Measurements from ENCODE around the gene NDFIP2.

The NDFIP2 gene

DNA sequence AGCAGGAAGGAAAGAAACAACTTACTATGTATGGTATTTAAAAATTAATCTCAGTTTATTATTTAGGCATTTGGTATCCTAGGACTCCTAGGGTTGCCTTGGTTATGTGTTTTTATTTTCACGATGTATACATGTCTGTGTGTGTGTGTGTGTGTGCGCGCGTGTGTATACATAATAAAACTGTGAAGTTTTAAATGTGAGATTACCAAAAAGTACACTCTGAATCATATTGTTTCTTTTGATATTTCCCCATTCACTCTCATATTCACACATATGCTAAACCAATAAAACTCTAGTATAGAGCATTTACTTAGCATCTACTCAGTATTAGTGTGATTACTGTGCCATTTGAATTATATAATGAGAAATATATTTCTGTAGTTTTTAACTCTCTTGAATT is 30.8 kb upstream of the NDFIP2 start:
- Mint-ChIP-seq H3K9me3 (no peaks in the 10 kb centered on the region), H3K36me3 (ENCODE audit: insufficient read depth) (peaks cover 2% of the 10 kb centered on the region), H3K4me1 (peaks cover 47% of the 10 kb centered on the region), H3K27ac (ENCODE audit: low read depth) (no peak overlapping the region), H3K4me3 (no peak overlapping the region), H3K27me3 (no peaks in the 10 kb centered on the region)
- ATAC-seq (replicated peaks; ENCODE audit: extremely low read depth, poor library complexity, severe bottlenecking) (no peak), DNase-seq (ENCODE audit: low spot score in 2 of 2) (no peak)

- peak overlapping the region; percentile 84 for H3K27ac Mint-ChIP-seq (ENCODE audit: low read depth)
- H3K4me1 Mint-ChIP-seq = peaks cover 40% of the 10 kb centered on the region
- peak; percentile 100 for ATAC-seq (replicated peaks; ENCODE audit: extremely low read depth, poor library complexity, severe bottlenecking)
- peak; percentile 55 to 76 for DNase-seq (ENCODE audit: low spot score in 2 of 2)
- peak overlapping the region; percentile 40 for H3K4me3 Mint-ChIP-seq
- peaks cover 2% of the 10 kb centered on the region for H3K36me3 Mint-ChIP-seq (ENCODE audit: insufficient read depth)
- H3K9me3 Mint-ChIP-seq = no peaks in the 10 kb centered on the region
- H3K27me3 Mint-ChIP-seq = no peaks in the 10 kb centered on the region
Measured at GRCh38 chr13:79451500-79451962, 29.4 kb upstream of the NDFIP2 start.

DNA sequence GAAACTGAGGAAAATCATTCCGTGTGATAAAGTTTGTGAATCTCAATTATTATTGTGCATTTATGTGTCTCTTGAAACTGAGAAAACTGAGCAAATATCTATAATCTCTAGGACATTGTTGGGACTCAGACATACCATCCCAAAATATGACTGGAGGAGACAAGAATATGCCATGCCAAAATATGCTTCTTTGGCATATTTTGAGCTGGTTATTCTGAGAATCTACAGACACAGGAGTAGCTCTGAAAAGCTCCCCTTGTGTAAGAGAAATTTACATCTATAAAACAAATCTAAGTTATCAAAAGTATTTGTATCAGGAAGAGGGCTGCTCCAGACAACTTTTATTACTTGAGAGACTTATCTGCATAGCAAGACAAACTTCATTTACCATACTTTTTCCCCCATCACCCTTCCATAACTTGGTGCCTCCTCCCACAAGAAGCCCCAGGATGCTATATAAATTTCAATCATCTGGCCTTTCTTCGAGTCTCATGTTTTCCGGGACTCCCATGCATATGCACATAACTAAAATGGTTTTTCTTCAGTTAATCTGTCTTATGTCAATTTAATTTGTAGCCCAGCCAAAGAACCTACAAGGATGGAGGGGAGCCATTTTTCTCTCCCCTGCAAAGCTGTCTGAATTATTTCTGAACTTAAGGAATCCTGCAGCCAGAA is 28.6 kb upstream of the NDFIP2 start:
- no peak for DNase-seq (ENCODE audit: low spot score in 2 of 2)
- H3K27ac Mint-ChIP-seq (ENCODE audit: low read depth) = peak overlapping the region; percentile 84
- peaks cover 2% of the 10 kb centered on the region for H3K36me3 Mint-ChIP-seq (ENCODE audit: insufficient read depth)
- no peaks in the 10 kb centered on the region for H3K27me3 Mint-ChIP-seq
- H3K4me1 Mint-ChIP-seq = peaks cover 37% of the 10 kb centered on the region
- ATAC-seq (replicated peaks; ENCODE audit: extremely low read depth, poor library complexity, severe bottlenecking) = no peak
- no peaks in the 10 kb centered on the region for H3K9me3 Mint-ChIP-seq
- peak overlapping the region; percentile 40 for H3K4me3 Mint-ChIP-seq

GRCh38 chr13:79455331-79455730 is 25.6 kb upstream of the NDFIP2 start:
- no peaks in the 10 kb centered on the region for H3K27me3 Mint-ChIP-seq
- H3K27ac Mint-ChIP-seq (ENCODE audit: low read depth) = no peak overlapping the region
- peaks cover 11% of the 10 kb centered on the region for H3K4me1 Mint-ChIP-seq
- peaks cover 2% of the 10 kb centered on the region for H3K36me3 Mint-ChIP-seq (ENCODE audit: insufficient read depth)
- H3K4me3 Mint-ChIP-seq = no peak overlapping the region
- DNase-seq (ENCODE audit: low spot score in 2 of 2) (no peak), ATAC-seq (replicated peaks; ENCODE audit: extremely low read depth, poor library complexity, severe bottlenecking) (no peak)
- H3K9me3 Mint-ChIP-seq = no peaks in the 10 kb centered on the region

- no peaks in the 10 kb centered on the region for H3K27me3 Mint-ChIP-seq
- ATAC-seq (replicated peaks; ENCODE audit: extremely low read depth, poor library complexity, severe bottlenecking) (no peak), DNase-seq (ENCODE audit: low spot score in 2 of 2) (no peak)
- H3K4me3 Mint-ChIP-seq = no peak overlapping the region
- no peak overlapping the region for H3K27ac Mint-ChIP-seq (ENCODE audit: low read depth)
- H3K36me3 Mint-ChIP-seq (ENCODE audit: insufficient read depth) = peaks cover 2% of the 10 kb centered on the region
- H3K4me1 Mint-ChIP-seq = peaks cover 11% of the 10 kb centered on the region
- no peaks in the 10 kb centered on the region for H3K9me3 Mint-ChIP-seq
Measured at GRCh38 chr13:79456051-79456450, 24.9 kb upstream of the NDFIP2 start.

DNA sequence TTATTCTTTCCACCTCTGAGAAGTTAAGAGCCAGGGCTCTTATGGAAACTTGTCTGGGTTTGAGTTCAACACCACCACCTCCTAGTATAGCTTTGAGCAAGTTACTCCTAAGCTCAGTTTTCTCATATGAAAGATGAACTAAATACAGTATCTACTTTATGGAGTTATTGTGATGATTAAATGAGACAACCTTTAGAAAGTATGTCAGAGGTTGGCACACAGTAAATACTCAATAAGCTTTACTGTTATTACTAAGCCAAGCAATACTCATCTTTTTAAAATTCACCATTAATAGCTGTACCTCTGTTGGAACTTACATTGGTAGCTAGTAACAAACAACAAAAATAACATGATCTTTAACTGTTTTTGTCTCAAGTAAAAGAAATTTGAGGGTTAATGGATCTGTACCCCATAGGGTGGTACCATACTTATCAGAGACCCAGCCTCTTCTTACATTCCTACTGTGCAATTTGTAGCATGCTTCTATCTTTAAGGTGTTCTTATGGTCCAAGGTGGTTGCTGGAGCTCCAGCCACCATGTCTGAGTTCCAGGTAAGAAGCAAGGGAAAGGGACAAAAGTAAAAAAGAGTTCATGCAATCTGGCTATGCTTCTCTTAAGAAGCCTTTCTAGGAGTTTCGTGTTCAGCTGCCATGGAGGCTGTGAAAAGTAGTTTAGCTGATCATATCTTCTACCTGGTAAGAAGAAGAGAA is 24.1 kb upstream of the NDFIP2 start:
- Mint-ChIP-seq H3K36me3 (ENCODE audit: insufficient read depth) (no peaks in the 10 kb centered on the region), H3K27ac (ENCODE audit: low read depth) (no peak overlapping the region), H3K9me3 (no peaks in the 10 kb centered on the region), H3K27me3 (no peaks in the 10 kb centered on the region), H3K4me1 (peaks cover 6% of the 10 kb centered on the region), H3K4me3 (no peak overlapping the region)
- DNase-seq (ENCODE audit: low spot score in 2 of 2) (no peak), ATAC-seq (replicated peaks; ENCODE audit: extremely low read depth, poor library complexity, severe bottlenecking) (no peak)

GRCh38 chr13:79457390-79457789 is 23.6 kb upstream of the NDFIP2 start:
- Mint-ChIP-seq H3K9me3 (no peaks in the 10 kb centered on the region), H3K4me3 (no peak overlapping the region), H3K27me3 (no peaks in the 10 kb centered on the region), H3K27ac (ENCODE audit: low read depth) (no peak overlapping the region), H3K4me1 (peaks cover 4% of the 10 kb centered on the region), H3K36me3 (ENCODE audit: insufficient read depth) (no peaks in the 10 kb centered on the region)
- DNase-seq (ENCODE audit: low spot score in 2 of 2) = no peak
- no peak for ATAC-seq (replicated peaks; ENCODE audit: extremely low read depth, poor library complexity, severe bottlenecking)

GRCh38 chr13:79457948-79458347 is 23.0 kb upstream of the NDFIP2 start:
- Mint-ChIP-seq H3K27me3 (no peaks in the 10 kb centered on the region), H3K27ac (ENCODE audit: low read depth) (no peak overlapping the region), H3K4me1 (peaks cover 4% of the 10 kb centered on the region), H3K4me3 (no peak overlapping the region), H3K9me3 (no peaks in the 10 kb centered on the region), H3K36me3 (ENCODE audit: insufficient read depth) (no peaks in the 10 kb centered on the region)
- ATAC-seq (replicated peaks; ENCODE audit: extremely low read depth, poor library complexity, severe bottlenecking) = peak; percentile 36
- DNase-seq (ENCODE audit: low spot score in 2 of 2) = no peak

DNA sequence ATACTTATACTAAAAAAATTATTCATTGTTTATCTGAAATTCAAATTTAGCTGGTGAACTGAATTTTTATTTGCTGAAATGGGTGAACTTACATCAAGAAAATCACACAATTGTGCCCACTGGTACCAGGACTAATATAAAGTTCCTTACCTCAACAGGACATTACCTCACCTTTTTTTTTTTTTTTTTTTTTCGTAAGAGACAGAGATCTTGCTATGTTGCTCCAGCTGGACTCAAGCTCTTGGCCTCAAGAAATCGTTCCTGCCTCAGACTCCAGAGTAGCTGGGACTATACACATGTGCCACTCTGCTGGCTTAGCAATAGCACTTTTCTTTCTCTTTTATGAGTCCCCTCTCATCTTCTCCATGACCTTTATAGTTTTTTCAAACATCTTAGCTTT is 22.5 kb upstream of the NDFIP2 start:
- H3K27me3 Mint-ChIP-seq = no peaks in the 10 kb centered on the region
- ATAC-seq (replicated peaks; ENCODE audit: extremely low read depth, poor library complexity, severe bottlenecking) (no peak), DNase-seq (ENCODE audit: low spot score in 2 of 2) (no peak)
- no peak overlapping the region for H3K27ac Mint-ChIP-seq (ENCODE audit: low read depth)
- no peaks in the 10 kb centered on the region for H3K9me3 Mint-ChIP-seq
- peaks cover 4% of the 10 kb centered on the region for H3K4me1 Mint-ChIP-seq
- H3K4me3 Mint-ChIP-seq = no peak overlapping the region
- no peaks in the 10 kb centered on the region for H3K36me3 Mint-ChIP-seq (ENCODE audit: insufficient read depth)

DNA sequence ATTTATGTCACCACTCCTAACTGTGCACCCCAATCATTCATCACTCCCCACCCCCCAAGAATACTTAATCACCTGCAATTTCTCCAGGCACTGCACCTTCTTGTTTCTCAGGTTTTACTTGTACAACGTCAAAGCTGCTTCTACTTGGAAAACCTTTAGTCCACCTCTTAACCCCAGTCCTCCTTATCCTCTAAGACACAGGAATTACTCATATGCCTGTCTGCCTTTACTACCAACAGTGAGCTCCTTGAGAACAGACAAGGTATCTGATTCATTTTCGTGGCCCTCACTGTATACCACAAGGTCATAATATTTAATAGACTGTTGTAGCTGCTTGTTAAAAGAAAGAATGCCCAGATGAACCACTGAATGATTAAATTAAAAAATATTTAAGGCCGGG is 21.0 kb upstream of the NDFIP2 start:
- H3K36me3 Mint-ChIP-seq (ENCODE audit: insufficient read depth) = no peaks in the 10 kb centered on the region
- H3K4me1 Mint-ChIP-seq = peaks cover 4% of the 10 kb centered on the region
- no peak overlapping the region for H3K27ac Mint-ChIP-seq (ENCODE audit: low read depth)
- DNase-seq (ENCODE audit: low spot score in 2 of 2) (no peak), ATAC-seq (replicated peaks; ENCODE audit: extremely low read depth, poor library complexity, severe bottlenecking) (no peak)
- no peaks in the 10 kb centered on the region for H3K9me3 Mint-ChIP-seq
- no peak overlapping the region for H3K4me3 Mint-ChIP-seq
- H3K27me3 Mint-ChIP-seq = no peaks in the 10 kb centered on the region

- ATAC-seq (replicated peaks; ENCODE audit: extremely low read depth, poor library complexity, severe bottlenecking) (no peak), DNase-seq (ENCODE audit: low spot score in 2 of 2) (no peak)
- Mint-ChIP-seq H3K4me1 (peaks cover 4% of the 10 kb centered on the region), H3K27me3 (peaks cover 8% of the 10 kb centered on the region), H3K27ac (ENCODE audit: low read depth) (no peak overlapping the region), H3K36me3 (ENCODE audit: insufficient read depth) (no peaks in the 10 kb centered on the region), H3K4me3 (no peak overlapping the region), H3K9me3 (no peaks in the 10 kb centered on the region)
Measured at GRCh38 chr13:79462895-79463294, 18.1 kb upstream of the NDFIP2 start.

DNA sequence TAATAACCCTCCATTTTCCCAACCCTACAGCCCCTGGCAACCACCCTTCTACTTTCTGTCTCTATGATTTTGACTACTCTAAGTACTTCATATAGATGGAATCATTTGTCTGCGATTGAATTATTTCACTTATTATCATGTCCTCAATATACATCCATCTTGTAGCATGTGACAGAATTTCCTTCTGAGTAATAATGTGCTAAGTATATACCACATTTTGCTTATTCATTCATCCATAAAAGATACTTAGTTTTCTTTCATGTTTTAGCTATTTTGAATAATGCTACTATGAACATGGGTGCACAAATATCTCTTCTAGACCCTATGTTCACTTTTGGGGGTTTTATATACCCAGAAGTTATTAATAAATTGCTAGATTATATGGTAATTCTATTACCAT is 17.4 kb upstream of the NDFIP2 start:
- ATAC-seq (replicated peaks; ENCODE audit: extremely low read depth, poor library complexity, severe bottlenecking) = no peak
- H3K36me3 Mint-ChIP-seq (ENCODE audit: insufficient read depth) = no peaks in the 10 kb centered on the region
- peaks cover 8% of the 10 kb centered on the region for H3K27me3 Mint-ChIP-seq

GRCh38 chr13:79466872-79467271 is 14.1 kb upstream of the NDFIP2 start:
- H3K9me3 Mint-ChIP-seq = no peaks in the 10 kb centered on the region
- DNase-seq (ENCODE audit: low spot score in 2 of 2) = no peak
- ATAC-seq (replicated peaks; ENCODE audit: extremely low read depth, poor library complexity, severe bottlenecking) = no peak
- H3K4me1 Mint-ChIP-seq = peaks cover under 1% of the 10 kb centered on the region
- H3K4me3 Mint-ChIP-seq = no peak overlapping the region
- H3K36me3 Mint-ChIP-seq (ENCODE audit: insufficient read depth) = no peaks in the 10 kb centered on the region
- no peak overlapping the region for H3K27ac Mint-ChIP-seq (ENCODE audit: low read depth)
- peaks cover 8% of the 10 kb centered on the region for H3K27me3 Mint-ChIP-seq

More for the DNA sequence above, 17.4 kb upstream of the NDFIP2 start:
- no peak for DNase-seq (ENCODE audit: low spot score in 2 of 2)
- Mint-ChIP-seq H3K4me1 (peaks cover 4% of the 10 kb centered on the region), H3K4me3 (no peak overlapping the region), H3K27ac (ENCODE audit: low read depth) (no peak overlapping the region), H3K9me3 (no peaks in the 10 kb centered on the region)

All from central memory CD8-positive, alpha-beta T cell (primary cell).